BJ (cell line): Measurements from ENCODE around the gene MGAT5. TPM values are rescaled to one million over a fixed set of nuclear protein-coding genes. Genes with fewer than 3 reads are reported as not detected.

Experiments
- CTCF ChIA-PET: fragments of 350-600 bp; formaldehyde crosslinking; extraction: SDS; loops from one replicate; lab custom pipeline; 2021; ENCODE audit warnings: antibody characterized with exemption, inconsistent platforms; lab: Yijun Ruan, JAX
- POLR2A ChIA-PET: fragments of 300-600 bp; sonication (Branson Sonifier 250); formaldehyde crosslinking; extraction: SDS; loops from one replicate; lab custom pipeline; 2021; ENCODE audit warnings: antibody characterized with exemption; lab: Charles Lee
- DNase-seq: peaks from one replicate; pipeline ENCODE4 v3.0.0-alpha.2; 2011; ENCODE audit warnings: low read depth
- H3K27me3 ChIP-seq: 2 replicates; pipeline ENCODE4 v1.6.0; 2011; ENCODE audit warnings: low read length; ENCODE audit not compliant: control insufficient read depth, insufficient read depth
- H3K36me3 ChIP-seq: 2 replicates; pipeline ENCODE4 v1.5.1; 2011; ENCODE audit warnings: low read length; ENCODE audit not compliant: control insufficient read depth, insufficient read depth
- H3K4me3 ChIP-seq: 2 replicates; pipeline ENCODE4 v1.5.1; 2011; ENCODE audit warnings: low read depth, mild to moderate bottlenecking, control low read depth, low read length
- CTCF ChIP-seq: IDR thresholded peaks from 2 replicates; pipeline ENCODE4 v1.5.1; 2011; ENCODE audit warnings: low read depth, mild to moderate bottlenecking, control low read depth, inconsistent platforms, low read length, moderate library complexity; ENCODE audit not compliant: insufficient read depth
- polyA plus RNA-seq: library from polyadenylated mRNA; depleted of rRNA; stranded (reverse); fragments of >200 nt; gene quantifications from 2 replicates; pipeline ENCODE4 v1.2.3, GENCODE V29; 2011

The MGAT5 gene
- polyA plus RNA-seq, 1 experiment: 25.0 TPM

- DNase-seq: no peak
- no peak overlapping the region for H3K4me3 ChIP-seq
- no peaks in the 10 kb centered on the region for H3K36me3 ChIP-seq
- no peaks in the 10 kb centered on the region for H3K27me3 ChIP-seq
- CTCF ChIA-PET: no interaction called here
- no peak for TF ChIP-seq CTCF
- POLR2A ChIA-PET: no interaction called here
Measured at GRCh38 chr2:134357814-134358213, 103.9 kb downstream of the MGAT5 start.

GRCh38 chr2:134359367-134360081, 105.7 kb downstream of the MGAT5 start:
- CTCF ChIA-PET: interaction anchor here (1.4 kb wide), 1 partner anchor 10 kb away, joined by 3 read pairs; no protein-coding TSS in a partner anchor
- no peaks in the 10 kb centered on the region for H3K27me3 ChIP-seq
- TF ChIP-seq CTCF: no peak
- H3K4me3 ChIP-seq: no peak overlapping the region
- DNase-seq: no peak
- H3K36me3 ChIP-seq: no peaks in the 10 kb centered on the region
- POLR2A ChIA-PET: no interaction called here

GRCh38 chr2:134360745-134361487, 107.0 kb downstream of the MGAT5 start:
- no peak for TF ChIP-seq CTCF
- POLR2A ChIA-PET: no interaction called here
- no peaks in the 10 kb centered on the region for H3K36me3 ChIP-seq
- no peak for DNase-seq
- no peaks in the 10 kb centered on the region for H3K27me3 ChIP-seq
- CTCF ChIA-PET: interaction anchor here (0.5 to 1.4 kb wide), 3 partner anchors 11 to 90 kb away, joined by 3 read pairs; no protein-coding TSS in a partner anchor
- no peak overlapping the region for H3K4me3 ChIP-seq

GRCh38 chr2:134361648-134362047, 107.8 kb downstream of the MGAT5 start:
- DNase-seq: no peak
- ChIA-PET POLR2A (no interaction called here), CTCF (interaction anchor here (1.4 kb wide), 1 partner anchor 89 kb away, joined by 3 read pairs; no protein-coding TSS in a partner anchor)
- Histone ChIP-seq H3K36me3 (no peaks in the 10 kb centered on the region), H3K4me3 (no peak overlapping the region), H3K27me3 (no peaks in the 10 kb centered on the region)
- TF ChIP-seq CTCF: no peak

- no peaks in the 10 kb centered on the region for H3K27me3 ChIP-seq
- no peaks in the 10 kb centered on the region for H3K36me3 ChIP-seq
- CTCF ChIA-PET: interaction anchor here (0.5 kb wide), 1 partner anchor 26 kb away, joined by 3 read pairs; no protein-coding TSS in a partner anchor
- TF ChIP-seq CTCF: no peak
- DNase-seq: no peak
- H3K4me3 ChIP-seq: no peak overlapping the region
- POLR2A ChIA-PET: no interaction called here
Measured at GRCh38 chr2:134362152-134362668, 108.3 kb downstream of the MGAT5 start.
